Erythroblast (primary cell): ENCODE data around the gene RIOX2.

ENCODE experiments used
- GATA1 ChIP-seq: IDR thresholded peaks from 2 replicates; pipeline ENCODE4 v1.6.1; 2011; ENCODE audit warnings: low read depth, mild to moderate bottlenecking, control low read depth, low read length, moderate library complexity
- POLR2A ChIP-seq: IDR thresholded peaks from 2 replicates; pipeline ENCODE4 v1.6.1; 2011; ENCODE audit warnings: mild to moderate bottlenecking, low read length

DNA sequence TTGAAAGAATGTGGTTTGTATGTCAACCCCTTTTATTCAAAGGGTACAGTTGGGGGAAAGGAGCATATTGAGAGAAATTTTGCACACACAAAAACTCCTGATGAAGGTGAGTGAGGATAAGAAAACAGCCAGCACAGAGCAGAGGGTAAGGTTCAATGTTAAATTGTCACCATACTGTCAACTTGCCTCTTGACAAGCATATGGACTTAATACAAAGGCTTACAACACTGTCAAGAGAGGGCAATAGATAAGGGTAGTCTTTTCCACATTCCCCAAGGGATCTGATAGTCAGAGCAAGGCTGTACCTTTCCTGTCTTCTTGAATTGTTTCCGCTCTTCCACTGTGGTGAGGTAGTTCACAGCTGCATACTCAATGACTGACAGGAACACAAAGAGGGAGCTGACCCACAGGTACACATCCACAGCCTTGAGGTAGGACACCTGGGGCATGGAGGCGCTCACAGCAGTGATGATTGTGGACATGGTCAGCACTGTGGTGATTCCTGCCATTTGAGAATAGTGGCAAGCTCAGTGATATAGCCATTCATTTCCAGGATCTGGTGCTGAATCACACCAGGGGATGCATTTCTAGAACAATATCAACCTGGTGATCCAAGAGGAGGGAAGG is 20.4 kb upstream of the RIOX2 start:
- no peak for TF ChIP-seq POLR2A
- TF ChIP-seq GATA1 = no peak
